ENCODE measurements around the gene ERFE.

GRCh38 chr2:238151628-238152235, 7.0 kb upstream of the ERFE start:
- no peak for TF ChIP-seq CTCF (IDR thresholded peaks at IDR 0.05; ENCODE audit: extremely low read depth in 1 of 2, insufficient read depth in 1 of 2, low read depth in 1 of 2, low read length in 2 of 2)
- no peak for TF ChIP-seq POLR2AphosphoS5 (IDR thresholded peaks at IDR 0.05; ENCODE audit: insufficient read depth, low read depth, low read length)
- no peak for TF ChIP-seq EZH2 (IDR thresholded peaks at IDR 0.05; ENCODE audit: borderline replicate concordance, low read depth, low read length, severe bottlenecking)
- TF ChIP-seq POLR2A (IDR thresholded peaks at IDR 0.05; ENCODE audit: low read depth, low read length): no peak
- TF ChIP-seq FOS (IDR thresholded peaks at IDR 0.05; ENCODE audit: borderline replicate concordance, insufficient read depth, low read length): no peak
- no peak for TF ChIP-seq MYC (IDR thresholded peaks at IDR 0.05; ENCODE audit: low read depth, low read length)
- no peak for TF ChIP-seq JUN (IDR thresholded peaks at IDR 0.05; ENCODE audit: borderline replicate concordance, insufficient read depth, insufficient read length, low read depth)
- TF ChIP-seq GATA2 (IDR thresholded peaks at IDR 0.05; ENCODE audit: insufficient read depth, insufficient read length, low read depth, low read length): no peak

Measured in endothelial cell of umbilical vein (primary cell).